HL-60 (cell line): ENCODE measurements around the gene KRT33A.

Experiments
- DNase-seq, 2 experiments: peaks; one replicate each; pipeline ENCODE4 v3.0.0-alpha.2; 2010 to 2020; ENCODE audit warnings: low read depth in 1 of 2, low spot score in 1 of 2
- H3K27ac ChIP-seq: fragments of 250-450 bp; sonication (Bioruptor Pico); replicated peaks from 2 replicates; pipeline ENCODE4 v1.5.1; 2020; ENCODE audit warnings: mild to moderate bottlenecking, moderate library complexity
- H3K27me3 ChIP-seq: fragments of 250-450 bp; sonication (Bioruptor Pico); 2 replicates; pipeline ENCODE4 v1.5.1; 2021; ENCODE audit warnings: mild to moderate bottlenecking, moderate library complexity; ENCODE audit not compliant: insufficient read depth, poor library complexity, severe bottlenecking
- H3K4me3 ChIP-seq: replicated peaks from 2 replicates; pipeline ENCODE4 v1.5.1; 2011; ENCODE audit warnings: mild to moderate bottlenecking, control low read depth, low read length; ENCODE audit not compliant: insufficient read depth
- GABPA ChIP-seq: IDR thresholded peaks from 2 replicates; pipeline ENCODE4 v1.6.1; 2012; ENCODE audit warnings: low read depth
- POLR2AphosphoS5 ChIP-seq: IDR thresholded peaks from 2 replicates; pipeline ENCODE4 v1.6.1; 2012; ENCODE audit warnings: low read depth
- REST ChIP-seq: IDR thresholded peaks from 2 replicates; pipeline ENCODE4 v1.6.1; 2012; ENCODE audit warnings: low read depth; ENCODE audit not compliant: insufficient replicate concordance
- SPI1 ChIP-seq: IDR thresholded peaks from 2 replicates; pipeline ENCODE4 v1.6.1; 2012; ENCODE audit warnings: low read depth, mild to moderate bottlenecking, borderline replicate concordance
- TF ChIP-seq, protein P1 (sequence below): IDR thresholded peaks from one replicate; pipeline ENCODE4 v1.5.1; 2011; ENCODE audit warnings: low read length, control low read depth, inconsistent platforms; ENCODE audit not compliant: insufficient read depth

Gene KRT33A

DNA sequence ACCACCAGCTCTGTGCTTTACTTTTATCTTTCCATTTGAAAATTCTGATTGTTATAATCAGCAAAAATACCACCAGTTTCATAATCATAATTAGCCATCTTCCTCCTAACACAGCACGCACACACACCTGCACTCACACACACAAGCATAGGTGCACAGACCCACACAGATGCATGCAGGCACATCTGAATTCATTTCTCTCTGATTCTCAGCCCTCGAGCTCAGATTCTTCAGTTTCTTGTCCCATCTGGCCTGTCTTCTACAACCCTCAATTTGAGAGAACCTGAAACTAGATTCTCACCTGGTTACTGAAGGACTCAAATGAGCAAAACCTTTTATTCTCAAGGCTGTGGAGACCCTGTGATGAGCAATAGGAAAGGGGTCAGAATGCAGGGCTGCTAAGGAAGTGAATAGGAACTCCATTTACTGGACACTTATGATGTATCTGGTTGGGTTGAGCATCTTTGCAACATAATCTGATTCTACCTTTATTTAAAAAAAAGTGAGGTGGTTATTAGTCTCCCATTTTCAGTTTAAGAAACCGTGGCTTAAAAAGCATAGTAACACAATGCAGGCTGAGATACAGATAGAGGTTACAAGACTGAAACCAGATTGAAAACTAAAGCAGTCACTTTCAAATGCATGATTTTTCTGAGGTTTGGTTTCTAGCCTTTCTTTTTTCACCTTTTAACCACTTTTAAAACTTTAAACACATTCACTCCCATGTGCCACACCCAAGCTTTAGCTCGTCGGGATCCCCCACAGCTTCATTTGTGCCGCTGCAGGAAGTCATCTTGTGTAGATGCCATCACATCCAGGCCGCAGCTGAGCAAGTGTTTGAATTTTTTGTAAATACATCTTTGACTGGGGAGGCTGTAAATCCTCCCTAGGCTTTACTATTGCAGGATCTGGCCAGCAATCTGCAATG is 9.4 kb downstream of the KRT33A start:
- Histone ChIP-seq H3K27me3 (peaks cover 4% of the 10 kb centered on the region), H3K4me3 (no peak overlapping the region), H3K27ac (no peak overlapping the region)
- no peak for DNase-seq
- no peak for TF ChIP-seq REST
- TF ChIP-seq POLR2AphosphoS5 = no peak
- TF ChIP-seq GABPA = no peak
- TF ChIP-seq SPI1 = no peak
- TF ChIP-seq, protein P1, sequence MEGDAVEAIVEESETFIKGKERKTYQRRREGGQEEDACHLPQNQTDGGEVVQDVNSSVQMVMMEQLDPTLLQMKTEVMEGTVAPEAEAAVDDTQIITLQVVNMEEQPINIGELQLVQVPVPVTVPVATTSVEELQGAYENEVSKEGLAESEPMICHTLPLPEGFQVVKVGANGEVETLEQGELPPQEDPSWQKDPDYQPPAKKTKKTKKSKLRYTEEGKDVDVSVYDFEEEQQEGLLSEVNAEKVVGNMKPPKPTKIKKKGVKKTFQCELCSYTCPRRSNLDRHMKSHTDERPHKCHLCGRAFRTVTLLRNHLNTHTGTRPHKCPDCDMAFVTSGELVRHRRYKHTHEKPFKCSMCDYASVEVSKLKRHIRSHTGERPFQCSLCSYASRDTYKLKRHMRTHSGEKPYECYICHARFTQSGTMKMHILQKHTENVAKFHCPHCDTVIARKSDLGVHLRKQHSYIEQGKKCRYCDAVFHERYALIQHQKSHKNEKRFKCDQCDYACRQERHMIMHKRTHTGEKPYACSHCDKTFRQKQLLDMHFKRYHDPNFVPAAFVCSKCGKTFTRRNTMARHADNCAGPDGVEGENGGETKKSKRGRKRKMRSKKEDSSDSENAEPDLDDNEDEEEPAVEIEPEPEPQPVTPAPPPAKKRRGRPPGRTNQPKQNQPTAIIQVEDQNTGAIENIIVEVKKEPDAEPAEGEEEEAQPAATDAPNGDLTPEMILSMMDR = no peak

- no peak overlapping the region for H3K27ac ChIP-seq
- no peak overlapping the region for H3K4me3 ChIP-seq
- TF ChIP-seq REST (no peak), SPI1 (no peak), POLR2AphosphoS5 (no peak), GABPA (no peak)
- TF ChIP-seq, protein P1 = no peak
- no peak for DNase-seq
- peaks cover 4% of the 10 kb centered on the region for H3K27me3 ChIP-seq
These were observed 10.1 kb downstream of the KRT33A start for GRCh38 chr17:41340494-41340893.

GRCh38 chr17:41339571-41340172 is 11.0 kb downstream of the KRT33A start:
- Histone ChIP-seq H3K27ac (no peak overlapping the region), H3K27me3 (peaks cover 4% of the 10 kb centered on the region), H3K4me3 (no peak overlapping the region)
- no peak for DNase-seq
- TF ChIP-seq SPI1 (no peak), REST (no peak), POLR2AphosphoS5 (no peak), GABPA (no peak)
- TF ChIP-seq, protein P1 = no peak
